ENCODE results near the gene PA2G4. TPM values are rescaled to one million over a fixed set of nuclear protein-coding genes. Genes with fewer than 3 reads are reported as not detected.

PA2G4 gene
- total and polyA plus RNA-seq, 2 donors (not counting 1 experiment from before 2014, with no cell fraction given): 92.2 to 202 TPM

- H3K79me2 ChIP-seq (ENCODE audit: control insufficient read depth, insufficient read depth, low read length): peaks cover 25% of the 10 kb centered on the region
- peaks cover 18% of the 10 kb centered on the region for H3K36me3 ChIP-seq (ENCODE audit: control insufficient read depth, insufficient read depth, low read length)
- H3K9me3 ChIP-seq (ENCODE audit: control insufficient read depth, insufficient read depth, low read depth, low read length): no peaks in the 10 kb centered on the region
- H3K4me3 ChIP-seq (replicated peaks in 1 of 4; ENCODE audit: control extremely low read depth in 1 of 4, insufficient read depth in 1 of 4, low read depth in 3 of 4, low read length in 4 of 4): peak within 1 kb of the TSS; percentile 77 to 97 (median 86)
- H3K9ac ChIP-seq (ENCODE audit: insufficient read depth, low read length): peak within 1 kb of the TSS; percentile 86
- no peak within 1 kb of the TSS for H2AFZ ChIP-seq (ENCODE audit: low read length)
- H3K27me3 ChIP-seq (ENCODE audit: control insufficient read depth, insufficient read depth, low read length): no peaks in the 10 kb centered on the region
- DNase-seq (ENCODE audit: low read depth in 2 of 2): peak; percentile 100
- H4K20me1 ChIP-seq (ENCODE audit: control insufficient read depth, extremely low read depth, insufficient read depth, low read length): no peaks in the 10 kb centered on the region
- peaks cover 11% of the 10 kb centered on the region for H3K4me1 ChIP-seq (ENCODE audit: control insufficient read depth, extremely low read depth, insufficient read depth, low read length)
- TF ChIP-seq CTCF (conservative IDR thresholded peaks at IDR 0.05 in 1 of 2, IDR thresholded peaks at IDR 0.05 in 1 of 2; ENCODE audit: low read depth in 1 of 2, low read length in 2 of 2) (no peak), EZH2 (IDR thresholded peaks at IDR 0.05; ENCODE audit: low read length, missing control alignments) (no peak)
- H3K4me2 ChIP-seq (ENCODE audit: extremely low read depth, insufficient read depth, low read length): peak within 1 kb of the TSS; percentile 92
- H3K27ac ChIP-seq (ENCODE audit: insufficient read depth, low read length): peak within 1 kb of the TSS; percentile 80
Measured at GRCh38 chr12:56127888-56128669, 23.7 kb downstream of the PA2G4 start, which contains the start of gene ESYT1. ESYT1 (plus strand) TSS chr12:56128267; CDS start chr12:56128320, 53 bp downstream.

GRCh38 chr12:56128670-56129205 lies 24.4 kb downstream of the PA2G4 start:
- peaks cover 25% of the 10 kb centered on the region for H3K79me2 ChIP-seq (ENCODE audit: control insufficient read depth, insufficient read depth, low read length)
- DNase-seq (ENCODE audit: low read depth in 2 of 2): peak in 1 of 2 donors; percentile 29

More at GRCh38 chr12:56128670-56129205, 24.4 kb downstream of the PA2G4 start:
- H3K4me1 ChIP-seq (ENCODE audit: control insufficient read depth, extremely low read depth, insufficient read depth, low read length): peaks cover 11% of the 10 kb centered on the region
- peak overlapping the region; percentile 77 to 97 (median 86) for H3K4me3 ChIP-seq (replicated peaks in 1 of 4; ENCODE audit: control extremely low read depth in 1 of 4, insufficient read depth in 1 of 4, low read depth in 3 of 4, low read length in 4 of 4)
- H2AFZ ChIP-seq (ENCODE audit: low read length): no peak overlapping the region
- no peaks in the 10 kb centered on the region for H4K20me1 ChIP-seq (ENCODE audit: control insufficient read depth, extremely low read depth, insufficient read depth, low read length)
- H3K9me3 ChIP-seq (ENCODE audit: control insufficient read depth, insufficient read depth, low read depth, low read length): no peaks in the 10 kb centered on the region
- TF ChIP-seq EZH2 (IDR thresholded peaks at IDR 0.05; ENCODE audit: low read length, missing control alignments) (no peak), CTCF (conservative IDR thresholded peaks at IDR 0.05 in 1 of 2, IDR thresholded peaks at IDR 0.05 in 1 of 2; ENCODE audit: low read depth in 1 of 2, low read length in 2 of 2) (no peak)
- H3K4me2 ChIP-seq (ENCODE audit: extremely low read depth, insufficient read depth, low read length): peak overlapping the region; percentile 92
- H3K27me3 ChIP-seq (ENCODE audit: control insufficient read depth, insufficient read depth, low read length): no peaks in the 10 kb centered on the region
- H3K27ac ChIP-seq (ENCODE audit: insufficient read depth, low read length): peak overlapping the region; percentile 80
- H3K9ac ChIP-seq (ENCODE audit: insufficient read depth, low read length): peak overlapping the region; percentile 86
- H3K36me3 ChIP-seq (ENCODE audit: control insufficient read depth, insufficient read depth, low read length): peaks cover 22% of the 10 kb centered on the region
